Liver (tissue), 9 donors: ENCODE data around the gene SGPP2. TPM values are rescaled to one million over a fixed set of nuclear protein-coding genes. Genes with fewer than 3 reads are reported as not detected.

ENCODE experiments used
- DNase-seq: peaks from one replicate; pipeline ENCODE4 v3.0.0-alpha.2; 2017; ENCODE audit warnings: low spot score
- H3K27ac ChIP-seq, 2 donors: one replicate each; pipeline ENCODE4 v1.7.0; 2013; ENCODE audit warnings: inconsistent platforms in 2 of 2, low read length in 2 of 2, control low read depth in 1 of 2, low read depth in 1 of 2, mild to moderate bottlenecking in 1 of 2
- H3K27me3 ChIP-seq, 4 donors: one replicate each; pipeline versions ENCODE4 v1.6.1 to v1.7.0; 2013; ENCODE audit warnings: low read length in 3 of 4, inconsistent platforms in 1 of 4, mild to moderate bottlenecking in 1 of 4, moderate library complexity in 1 of 4; ENCODE audit not compliant: control insufficient read depth in 4 of 4, insufficient read depth in 4 of 4
- H3K36me3 ChIP-seq, 4 donors: one replicate each; pipeline versions ENCODE4 v1.6.1 to v1.7.0; 2013; ENCODE audit warnings: low read length in 3 of 4, mild to moderate bottlenecking in 3 of 4, low read depth in 1 of 4, moderate library complexity in 1 of 4; ENCODE audit not compliant: control insufficient read depth in 4 of 4, insufficient read depth in 3 of 4
- H3K4me1 ChIP-seq, 4 donors: one replicate each; pipeline versions ENCODE4 v1.6.1 to v1.7.0; 2013; ENCODE audit warnings: low read length in 3 of 4, mild to moderate bottlenecking in 3 of 4, moderate library complexity in 1 of 4; ENCODE audit not compliant: control insufficient read depth in 4 of 4, insufficient read depth in 4 of 4
- H3K4me3 ChIP-seq, 3 donors: one replicate each; pipeline versions ENCODE4 v1.6.1 to v1.7.0; 2013; ENCODE audit warnings: low read length in 3 of 3, control low read depth in 1 of 3, low read depth in 1 of 3, mild to moderate bottlenecking in 1 of 3
- H3K9ac ChIP-seq, 2 donors: one replicate each; pipeline ENCODE4 v1.7.0; 2013; ENCODE audit warnings: low read length in 2 of 2, mild to moderate bottlenecking in 2 of 2, moderate library complexity in 2 of 2, control low read depth in 1 of 2, low read depth in 1 of 2
- H3K9me3 ChIP-seq, 4 donors: one replicate each; pipeline versions ENCODE4 v1.6.1 to v1.7.0; 2013; ENCODE audit warnings: low read length in 3 of 4; ENCODE audit not compliant: control insufficient read depth in 4 of 4
- EGR1 ChIP-seq, 2 donors: IDR thresholded peaks; 2 replicates each; pipeline ENCODE4 v1.6.1; 2016 to 2018; ENCODE audit warnings: antibody characterized with exemption in 2 of 2, low read depth in 2 of 2
- FOXA1 ChIP-seq: IDR thresholded peaks from 2 replicates; pipeline ENCODE4 v1.6.1; 2016; ENCODE audit warnings: antibody characterized with exemption
- FOXA2 ChIP-seq: IDR thresholded peaks from 2 replicates; pipeline ENCODE4 v1.6.1; 2016; ENCODE audit warnings: antibody characterized with exemption
- GABPA ChIP-seq, 2 donors: IDR thresholded peaks in 1 of 2; conservative IDR thresholded peaks in 1 of 2; 2 replicates each; pipeline ENCODE4 v1.6.1; 2016; ENCODE audit warnings: antibody characterized with exemption in 2 of 2, mild to moderate bottlenecking in 1 of 2, moderate library complexity in 1 of 2
- HNF4A ChIP-seq, 2 donors: conservative IDR thresholded peaks; 2 replicates each; pipeline ENCODE4 v1.6.1; 2016; ENCODE audit warnings: antibody characterized with exemption in 2 of 2, mild to moderate bottlenecking in 2 of 2
- HNF4G ChIP-seq: IDR thresholded peaks from 2 replicates; pipeline ENCODE4 v1.6.1; 2016; ENCODE audit warnings: antibody characterized with exemption
- JUND ChIP-seq, 2 donors: IDR thresholded peaks; 2 replicates each; pipeline ENCODE4 v1.6.1; 2016; ENCODE audit warnings: antibody characterized with exemption in 2 of 2
- NR2F2 ChIP-seq: IDR thresholded peaks from 2 replicates; pipeline ENCODE4 v1.6.1; 2016; ENCODE audit warnings: antibody characterized with exemption
- RAD21 ChIP-seq, 2 donors: IDR thresholded peaks; 2 replicates each; pipeline ENCODE4 v1.6.1; 2016; ENCODE audit warnings: antibody characterized with exemption in 2 of 2, mild to moderate bottlenecking in 2 of 2
- SP1 ChIP-seq: IDR thresholded peaks from 2 replicates; pipeline ENCODE4 v1.6.1; 2018; ENCODE audit warnings: antibody characterized with exemption, mild to moderate bottlenecking
- TAF1 ChIP-seq: conservative IDR thresholded peaks from 2 replicates; pipeline ENCODE4 v1.6.1; 2016; ENCODE audit warnings: antibody characterized with exemption, mild to moderate bottlenecking
- YY1 ChIP-seq: IDR thresholded peaks from 2 replicates; pipeline ENCODE4 v1.6.1; 2016; ENCODE audit warnings: antibody characterized with exemption, mild to moderate bottlenecking
- WGBS: extraction: QIAGEN DNeasy Blood & Tissue Kit; methylation state at CpG from one replicate; pipeline ENCODE4 v1.1.7; 2013; 5-methylcytosine and 5-hydroxymethylcytosine counted together
- polyA plus RNA-seq, 2 donors: library from polyadenylated mRNA; stranded (reverse) in 1 of 2; unstranded in 1 of 2; fragments of 200-250 nt in 1 of 2; fragments of >200 nt in 1 of 2; fragmentation: Nextera tagmentation in 1 of 2; extraction: Ambion mirVana in 1 of 2; gene quantifications; one replicate each; pipeline versions ENCODE4 v1.2.1 to v1.2.3, GENCODE V29; 2013 to 2015
- total RNA-seq, 2 donors: library from RNA; depleted of rRNA; stranded (reverse); fragments of >200 nt; gene quantifications; one replicate each; pipeline ENCODE4 v1.2.3, GENCODE V29; 2014
- TF ChIP-seq, protein P1 (sequence below): IDR thresholded peaks from 2 replicates; pipeline ENCODE4 v1.6.1; 2016; ENCODE audit warnings: antibody characterized with exemption
- TF ChIP-seq, protein P2 (sequence below): IDR thresholded peaks from 2 replicates; pipeline ENCODE4 v1.6.1; 2016; ENCODE audit warnings: antibody characterized with exemption
- TF ChIP-seq, protein P3 (sequence below): IDR thresholded peaks from 2 replicates; pipeline ENCODE4 v1.6.1; 2016; ENCODE audit warnings: antibody characterized with exemption
- TF ChIP-seq, protein P4 (sequence below): IDR thresholded peaks from 2 replicates; pipeline ENCODE4 v1.6.1; 2016; ENCODE audit warnings: antibody characterized with exemption, mild to moderate bottlenecking
- TF ChIP-seq, protein P5 (sequence below): fragments of 150-350 bp; IDR thresholded peaks from 2 replicates; pipeline ENCODE4 v1.5.1; 2017; ENCODE audit warnings: improper control_type of control experiment, low read depth, low read length; ENCODE audit not compliant: missing input control
- donor health status: healthy.
- donor health status: healthy.
- donor health status: healthy.
- donor health status: healthy.
- donor health status: healthy.

Gene SGPP2
- total and polyA plus RNA-seq, 4 donors, result 0.16 to 0.33 (median 0.31) TPM; not detected in 1

DNA sequence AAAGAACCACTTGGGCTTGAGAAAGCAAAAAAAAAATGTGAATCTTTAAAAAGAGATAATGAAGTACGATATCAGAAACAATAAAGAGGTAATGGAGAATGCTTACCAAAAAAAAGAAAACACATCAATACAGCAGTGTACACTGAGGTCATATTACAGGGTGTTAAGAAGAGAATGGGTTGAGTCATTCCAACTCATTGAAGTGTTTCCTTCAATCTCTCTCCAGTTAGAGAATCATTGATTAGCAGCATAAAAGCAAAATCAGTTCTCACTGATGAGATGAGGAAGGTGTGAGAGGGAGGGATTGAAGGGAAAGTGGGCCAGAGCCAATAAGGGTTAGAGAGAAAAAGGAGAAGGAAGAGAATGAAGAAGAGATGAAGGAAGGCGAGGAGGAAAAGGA, 43.9 kb upstream of the SGPP2 start:
- H3K27me3 ChIP-seq, result peaks cover 0 to 4% (median 0%) of the 10 kb centered on the region in 4 donors
- H3K27ac ChIP-seq, result no peak overlapping the region
- H3K9me3 ChIP-seq, result no peaks in the 10 kb centered on the region
- DNase-seq, result no peak
- WGBS, result 70% methylated on average over 2 of the region's 2 CpGs
- TF ChIP-seq RAD21 (IDR thresholded peaks at IDR 0.05) (no peak), YY1 (no peak), HNF4A (conservative IDR thresholded peaks at IDR 0.05) (no peak), TAF1 (no peak), HNF4G (no peak), GABPA (IDR thresholded peaks at IDR 0.05 in 1 of 2, conservative IDR thresholded peaks at IDR 0.05 in 1 of 2) (no peak)
- TF ChIP-seq, protein P1, sequence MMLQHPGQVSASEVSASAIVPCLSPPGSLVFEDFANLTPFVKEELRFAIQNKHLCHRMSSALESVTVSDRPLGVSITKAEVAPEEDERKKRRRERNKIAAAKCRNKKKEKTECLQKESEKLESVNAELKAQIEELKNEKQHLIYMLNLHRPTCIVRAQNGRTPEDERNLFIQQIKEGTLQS, result no peak
- TF ChIP-seq, protein P2, sequence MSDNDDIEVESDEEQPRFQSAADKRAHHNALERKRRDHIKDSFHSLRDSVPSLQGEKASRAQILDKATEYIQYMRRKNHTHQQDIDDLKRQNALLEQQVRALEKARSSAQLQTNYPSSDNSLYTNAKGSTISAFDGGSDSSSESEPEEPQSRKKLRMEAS, result no peak
- TF ChIP-seq, protein P3, sequence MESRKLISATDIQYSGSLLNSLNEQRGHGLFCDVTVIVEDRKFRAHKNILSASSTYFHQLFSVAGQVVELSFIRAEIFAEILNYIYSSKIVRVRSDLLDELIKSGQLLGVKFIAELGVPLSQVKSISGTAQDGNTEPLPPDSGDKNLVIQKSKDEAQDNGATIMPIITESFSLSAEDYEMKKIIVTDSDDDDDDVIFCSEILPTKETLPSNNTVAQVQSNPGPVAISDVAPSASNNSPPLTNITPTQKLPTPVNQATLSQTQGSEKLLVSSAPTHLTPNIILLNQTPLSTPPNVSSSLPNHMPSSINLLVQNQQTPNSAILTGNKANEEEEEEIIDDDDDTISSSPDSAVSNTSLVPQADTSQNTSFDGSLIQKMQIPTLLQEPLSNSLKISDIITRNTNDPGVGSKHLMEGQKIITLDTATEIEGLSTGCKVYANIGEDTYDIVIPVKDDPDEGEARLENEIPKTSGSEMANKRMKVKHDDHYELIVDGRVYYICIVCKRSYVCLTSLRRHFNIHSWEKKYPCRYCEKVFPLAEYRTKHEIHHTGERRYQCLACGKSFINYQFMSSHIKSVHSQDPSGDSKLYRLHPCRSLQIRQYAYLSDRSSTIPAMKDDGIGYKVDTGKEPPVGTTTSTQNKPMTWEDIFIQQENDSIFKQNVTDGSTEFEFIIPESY, result no peak
- no peak overlapping the region for H3K9ac ChIP-seq
- H3K36me3 ChIP-seq, result no peaks in the 10 kb centered on the region
- H3K4me3 ChIP-seq, result no peak overlapping the region
- H3K4me1 ChIP-seq, result no peaks in the 10 kb centered on the region

DNA sequence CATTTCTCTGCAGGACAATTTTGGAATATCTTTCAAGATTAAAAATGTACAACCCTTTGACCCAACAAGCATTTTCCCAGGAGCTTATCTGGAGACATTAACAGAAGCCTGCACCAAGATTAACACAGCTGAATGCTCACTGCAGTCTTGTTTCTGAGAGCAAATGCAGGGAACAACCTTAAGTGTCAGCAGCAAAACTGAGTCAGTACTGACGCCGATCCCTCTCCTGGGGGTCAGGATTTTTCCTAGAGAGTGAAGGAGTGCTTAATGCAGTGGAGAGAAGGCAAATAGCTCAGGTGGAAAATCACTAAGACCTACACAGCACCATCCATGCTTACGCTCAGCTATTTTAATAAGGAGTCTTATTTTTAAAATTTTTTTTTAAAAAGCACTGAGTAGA, 42.8 kb upstream of the SGPP2 start:
- Histone ChIP-seq H3K9ac (no peak overlapping the region), H3K27me3 (peaks cover 0 to 4% (median 0%) of the 10 kb centered on the region in 4 donors), H3K4me1 (no peaks in the 10 kb centered on the region), H3K4me3 (no peak overlapping the region), H3K9me3 (no peaks in the 10 kb centered on the region), H3K36me3 (no peaks in the 10 kb centered on the region), H3K27ac (no peak overlapping the region)
- peak; percentile 52 for TF ChIP-seq NR2F2
- TF ChIP-seq TAF1, result no peak
- 63% methylated on average over 3 of the region's 3 CpGs for WGBS
- no peak for DNase-seq

DNA sequence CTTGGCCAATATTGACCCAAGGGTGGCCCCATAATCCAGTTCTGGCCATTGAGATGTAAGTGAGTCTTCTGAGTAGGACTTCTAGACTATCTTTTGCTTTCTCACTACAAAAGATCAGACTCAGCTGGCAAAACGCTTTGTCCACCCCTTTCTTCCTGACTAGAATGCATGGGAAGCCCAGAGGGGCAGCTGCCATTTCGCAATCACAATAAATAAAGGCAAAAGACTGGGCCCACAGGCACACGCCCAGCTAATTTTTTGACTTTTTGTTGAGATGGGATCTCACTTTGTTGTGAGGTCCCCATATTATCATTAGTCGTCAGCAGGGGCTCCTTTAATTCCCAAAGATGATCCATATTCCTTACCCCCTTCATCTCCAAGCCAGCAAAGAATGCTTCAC, 41.1 kb upstream of the SGPP2 start:
- no peak overlapping the region for H3K27ac ChIP-seq
- WGBS, result 67% methylated on average over 4 of the region's 4 CpGs
- DNase-seq, result no peak
- H3K27me3 ChIP-seq, result peaks cover 0 to 4% (median 0%) of the 10 kb centered on the region in 4 donors
- no peak overlapping the region for H3K4me3 ChIP-seq
- no peaks in the 10 kb centered on the region for H3K36me3 ChIP-seq
- no peaks in the 10 kb centered on the region for H3K4me1 ChIP-seq
- H3K9ac ChIP-seq, result no peak overlapping the region
- TF ChIP-seq, protein P4, sequence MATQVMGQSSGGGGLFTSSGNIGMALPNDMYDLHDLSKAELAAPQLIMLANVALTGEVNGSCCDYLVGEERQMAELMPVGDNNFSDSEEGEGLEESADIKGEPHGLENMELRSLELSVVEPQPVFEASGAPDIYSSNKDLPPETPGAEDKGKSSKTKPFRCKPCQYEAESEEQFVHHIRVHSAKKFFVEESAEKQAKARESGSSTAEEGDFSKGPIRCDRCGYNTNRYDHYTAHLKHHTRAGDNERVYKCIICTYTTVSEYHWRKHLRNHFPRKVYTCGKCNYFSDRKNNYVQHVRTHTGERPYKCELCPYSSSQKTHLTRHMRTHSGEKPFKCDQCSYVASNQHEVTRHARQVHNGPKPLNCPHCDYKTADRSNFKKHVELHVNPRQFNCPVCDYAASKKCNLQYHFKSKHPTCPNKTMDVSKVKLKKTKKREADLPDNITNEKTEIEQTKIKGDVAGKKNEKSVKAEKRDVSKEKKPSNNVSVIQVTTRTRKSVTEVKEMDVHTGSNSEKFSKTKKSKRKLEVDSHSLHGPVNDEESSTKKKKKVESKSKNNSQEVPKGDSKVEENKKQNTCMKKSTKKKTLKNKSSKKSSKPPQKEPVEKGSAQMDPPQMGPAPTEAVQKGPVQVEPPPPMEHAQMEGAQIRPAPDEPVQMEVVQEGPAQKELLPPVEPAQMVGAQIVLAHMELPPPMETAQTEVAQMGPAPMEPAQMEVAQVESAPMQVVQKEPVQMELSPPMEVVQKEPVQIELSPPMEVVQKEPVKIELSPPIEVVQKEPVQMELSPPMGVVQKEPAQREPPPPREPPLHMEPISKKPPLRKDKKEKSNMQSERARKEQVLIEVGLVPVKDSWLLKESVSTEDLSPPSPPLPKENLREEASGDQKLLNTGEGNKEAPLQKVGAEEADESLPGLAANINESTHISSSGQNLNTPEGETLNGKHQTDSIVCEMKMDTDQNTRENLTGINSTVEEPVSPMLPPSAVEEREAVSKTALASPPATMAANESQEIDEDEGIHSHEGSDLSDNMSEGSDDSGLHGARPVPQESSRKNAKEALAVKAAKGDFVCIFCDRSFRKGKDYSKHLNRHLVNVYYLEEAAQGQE, result no peak
- TF ChIP-seq NR2F2 (no peak), HNF4A (conservative IDR thresholded peaks at IDR 0.05) (no peak), EGR1 (IDR thresholded peaks at IDR 0.05; ENCODE audit: low read depth in 2 of 2) (no peak), TAF1 (no peak), RAD21 (IDR thresholded peaks at IDR 0.05) (no peak), GABPA (IDR thresholded peaks at IDR 0.05 in 1 of 2, conservative IDR thresholded peaks at IDR 0.05 in 1 of 2) (no peak), YY1 (no peak), HNF4G (no peak), FOXA1 (no peak), SP1 (no peak), FOXA2 (no peak), JUND (IDR thresholded peaks at IDR 0.05) (no peak)
- TF ChIP-seq, protein P5, sequence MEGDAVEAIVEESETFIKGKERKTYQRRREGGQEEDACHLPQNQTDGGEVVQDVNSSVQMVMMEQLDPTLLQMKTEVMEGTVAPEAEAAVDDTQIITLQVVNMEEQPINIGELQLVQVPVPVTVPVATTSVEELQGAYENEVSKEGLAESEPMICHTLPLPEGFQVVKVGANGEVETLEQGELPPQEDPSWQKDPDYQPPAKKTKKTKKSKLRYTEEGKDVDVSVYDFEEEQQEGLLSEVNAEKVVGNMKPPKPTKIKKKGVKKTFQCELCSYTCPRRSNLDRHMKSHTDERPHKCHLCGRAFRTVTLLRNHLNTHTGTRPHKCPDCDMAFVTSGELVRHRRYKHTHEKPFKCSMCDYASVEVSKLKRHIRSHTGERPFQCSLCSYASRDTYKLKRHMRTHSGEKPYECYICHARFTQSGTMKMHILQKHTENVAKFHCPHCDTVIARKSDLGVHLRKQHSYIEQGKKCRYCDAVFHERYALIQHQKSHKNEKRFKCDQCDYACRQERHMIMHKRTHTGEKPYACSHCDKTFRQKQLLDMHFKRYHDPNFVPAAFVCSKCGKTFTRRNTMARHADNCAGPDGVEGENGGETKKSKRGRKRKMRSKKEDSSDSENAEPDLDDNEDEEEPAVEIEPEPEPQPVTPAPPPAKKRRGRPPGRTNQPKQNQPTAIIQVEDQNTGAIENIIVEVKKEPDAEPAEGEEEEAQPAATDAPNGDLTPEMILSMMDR, result no peak
- TF ChIP-seq, protein P2, result no peak
- H3K9me3 ChIP-seq, result no peaks in the 10 kb centered on the region
